OCI-LY3 (cell line): ENCODE results near the gene SPDL1.

Experiments used
- EZH2phosphoT487 ChIP-seq: fragments of 200-600 bp; shearing (Covaris generic); IDR thresholded peaks from 2 replicates; pipeline ENCODE4 v1.6.1; 2018; ENCODE audit warnings: antibody characterized with exemption, mixed run types, low read depth
- TF ChIP-seq, protein P1 (sequence below): fragments of 200-600, 300-600 bp; sonication (generic); IDR thresholded peaks from 2 replicates; pipeline ENCODE4 v1.5.1; 2014; ENCODE audit warnings: antibody characterized with exemption, low read length, low read depth

- TF ChIP-seq, protein P1, sequence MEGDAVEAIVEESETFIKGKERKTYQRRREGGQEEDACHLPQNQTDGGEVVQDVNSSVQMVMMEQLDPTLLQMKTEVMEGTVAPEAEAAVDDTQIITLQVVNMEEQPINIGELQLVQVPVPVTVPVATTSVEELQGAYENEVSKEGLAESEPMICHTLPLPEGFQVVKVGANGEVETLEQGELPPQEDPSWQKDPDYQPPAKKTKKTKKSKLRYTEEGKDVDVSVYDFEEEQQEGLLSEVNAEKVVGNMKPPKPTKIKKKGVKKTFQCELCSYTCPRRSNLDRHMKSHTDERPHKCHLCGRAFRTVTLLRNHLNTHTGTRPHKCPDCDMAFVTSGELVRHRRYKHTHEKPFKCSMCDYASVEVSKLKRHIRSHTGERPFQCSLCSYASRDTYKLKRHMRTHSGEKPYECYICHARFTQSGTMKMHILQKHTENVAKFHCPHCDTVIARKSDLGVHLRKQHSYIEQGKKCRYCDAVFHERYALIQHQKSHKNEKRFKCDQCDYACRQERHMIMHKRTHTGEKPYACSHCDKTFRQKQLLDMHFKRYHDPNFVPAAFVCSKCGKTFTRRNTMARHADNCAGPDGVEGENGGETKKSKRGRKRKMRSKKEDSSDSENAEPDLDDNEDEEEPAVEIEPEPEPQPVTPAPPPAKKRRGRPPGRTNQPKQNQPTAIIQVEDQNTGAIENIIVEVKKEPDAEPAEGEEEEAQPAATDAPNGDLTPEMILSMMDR, result no peak
- TF ChIP-seq EZH2phosphoT487, result no peak
Observed at GRCh38 chr5:169534311-169534880, 49.2 kb upstream of the SPDL1 start.
